GM20431 (cell line): ENCODE measurements around the gene HOXA9.

Source experiments
- in situ Hi-C: fragments of 300-500 bp; cut with MseI, MboI; formaldehyde crosslinking; loops from one replicate; pipeline ENCODE4 v1.15.0; 2020; ENCODE audit warnings: low sequenced_read_pairs; ENCODE audit not compliant: unreplicated experiment

The HOXA9 gene

GRCh38 chr7:27165089-27165995 lies at the start of gene HOXA9:
Gene HOXA9 (minus strand): TSS chr7:27165537. CDS start chr7:27165457, 80 bp downstream.
- in situ Hi-C loops, result loop anchor here (25.0 kb wide), 2 partner anchors 778 to 1303 kb away; no protein-coding TSS in a partner anchor

- in situ Hi-C loops, result loop anchor here (25.0 kb wide), 1 partner anchor 348 kb away; no protein-coding TSS in a partner anchor
These were observed 49.1 kb upstream of the HOXA9 start for GRCh38 chr7:27214239-27214950.

- in situ Hi-C loops, result loop anchor here (25.0 kb wide), 1 partner anchor 349 kb away; no protein-coding TSS in a partner anchor
These were observed 48.3 kb upstream of the HOXA9 start for GRCh38 chr7:27213433-27214238.

- in situ Hi-C loops, result loop anchor here (25.0 kb wide), 1 partner anchor 350 kb away; no protein-coding TSS in a partner anchor
These were observed 47.4 kb upstream of the HOXA9 start for GRCh38 chr7:27212497-27213432.

- in situ Hi-C loops, result loop anchor here (25.0 kb wide), 1 partner anchor 351 kb away; no protein-coding TSS in a partner anchor
These were observed 46.4 kb upstream of the HOXA9 start for GRCh38 chr7:27211764-27212204.

GRCh38 chr7:27211084-27211446 lies 45.7 kb upstream of the HOXA9 start:
- in situ Hi-C loops, result loop anchor here (25.0 kb wide), 1 partner anchor 351 kb away; no protein-coding TSS in a partner anchor

- in situ Hi-C loops, result loop anchor here (25.0 kb wide), 1 partner anchor 352 kb away; no protein-coding TSS in a partner anchor
These were observed 45.2 kb upstream of the HOXA9 start for GRCh38 chr7:27210441-27211083.

- in situ Hi-C loops, result loop anchor here (10.0 to 25.0 kb wide), 2 partner anchors 352 to 715 kb away; no protein-coding TSS in a partner anchor
These were observed 44.6 kb upstream of the HOXA9 start for GRCh38 chr7:27209933-27210440.

GRCh38 chr7:27208998-27209397 lies 43.7 kb upstream of the HOXA9 start:
- in situ Hi-C loops, result loop anchor here (10.0 to 25.0 kb wide), 2 partner anchors 353 to 716 kb away; no protein-coding TSS in a partner anchor

GRCh38 chr7:27207348-27207985 lies 42.1 kb upstream of the HOXA9 start:
- in situ Hi-C loops, result loop anchor here (10.0 to 25.0 kb wide), 2 partner anchors 355 to 717 kb away; no protein-coding TSS in a partner anchor

GRCh38 chr7:27205325-27206280 lies 40.3 kb upstream of the HOXA9 start:
- in situ Hi-C loops, result loop anchor here (10.0 to 25.0 kb wide), 2 partner anchors 357 to 719 kb away; no protein-coding TSS in a partner anchor

- in situ Hi-C loops, result loop anchor here (10.0 to 25.0 kb wide), 2 partner anchors 357 to 720 kb away; no protein-coding TSS in a partner anchor
These were observed 39.5 kb upstream of the HOXA9 start for GRCh38 chr7:27204851-27205322.

GRCh38 chr7:27203964-27204594 lies 38.7 kb upstream of the HOXA9 start:
- in situ Hi-C loops, result loop anchor here (10.0 to 25.0 kb wide), 2 partner anchors 358 to 721 kb away; no protein-coding TSS in a partner anchor

- in situ Hi-C loops, result loop anchor here (10.0 to 25.0 kb wide), 2 partner anchors 359 to 721 kb away; no protein-coding TSS in a partner anchor
These were observed 38.1 kb upstream of the HOXA9 start for GRCh38 chr7:27203365-27203953.

GRCh38 chr7:27202862-27203134 lies 37.5 kb upstream of the HOXA9 start:
- in situ Hi-C loops, result loop anchor here (10.0 to 25.0 kb wide), 2 partner anchors 360 to 722 kb away; no protein-coding TSS in a partner anchor
